HepG2 (cell line): ENCODE data around the gene OR51E1. TPM values are rescaled to one million over a fixed set of nuclear protein-coding genes. Genes with fewer than 3 reads are reported as not detected.

Source experiments
- ATAC-seq: fragments of 200-7000 bp; cut with Tn5 transposase; 3 replicates; pipeline ENCODE4 v1.9.1; 2020; ENCODE audit warnings: mild to moderate bottlenecking, moderate library complexity
- BruUV-seq: library from RNA; stranded (reverse); fragments of 400-500 nt; replicated peaks from 2 replicates; lab custom pipeline; 2021; lab: Mats Ljungman, UMichigan
- CTCF ChIA-PET: fragments of 300-600 bp; formaldehyde crosslinking; extraction: SDS; loops from one replicate; lab custom pipeline; 2021; ENCODE audit warnings: low total read pairs, inconsistent platforms, low intra/inter-chr PET ratio; lab: Yijun Ruan, JAX
- POLR2A ChIA-PET: fragments of 350-600 bp; sonication (Branson Sonifier 250); formaldehyde crosslinking; loops from one replicate; lab custom pipeline; 2020; ENCODE audit warnings: antibody characterized with exemption, inconsistent platforms; lab: Yijun Ruan, JAX
- DNase-seq: peaks from one replicate; pipeline ENCODE4 v3.0.0-alpha.2; 2015; ENCODE audit warnings: low spot score
- FAIRE-seq: peaks from 3 replicates; lab custom pipeline; 2011; peaks lifted over from hg19 to GRCh38; lab: Jason Lieb, UNC
- H2AFZ ChIP-seq: one replicate; pipeline ENCODE4 v1.6.1; 2011; ENCODE audit warnings: low read length, inconsistent platforms
- H3K27ac ChIP-seq: fragments of 300-600 bp; 3 replicates; pipeline ENCODE4 v1.8.0; 2011; ENCODE audit warnings: mixed run types, mild to moderate bottlenecking, mixed read lengths, low read length, inconsistent platforms; ENCODE audit not compliant: insufficient read depth; ENCODE audit errors: extremely low read length
- H3K27me3 ChIP-seq, 2 experiments: fragments of 200-600 bp in 1 of 2; 2 replicates in 1 of 2; 3 replicates in 1 of 2; pipeline versions ENCODE4 v1.6.0 to v1.8.0; 2011; ENCODE audit warnings: low read length in 2 of 2, mild to moderate bottlenecking in 2 of 2, moderate library complexity in 2 of 2, inconsistent platforms in 1 of 2; ENCODE audit not compliant: insufficient read depth in 2 of 2, control insufficient read depth in 1 of 2
- H3K36me3 ChIP-seq, 2 experiments: fragments of 200-600 bp in 1 of 2; replicated peaks in 1 of 2; 2 replicates in 1 of 2; 3 replicates in 1 of 2; pipeline versions ENCODE4 v1.5.1 to v1.8.0; 2011; ENCODE audit warnings: low read length in 2 of 2, inconsistent platforms in 1 of 2; ENCODE audit not compliant: insufficient read depth in 2 of 2, control insufficient read depth in 1 of 2
- H3K4me1 ChIP-seq: 2 replicates; pipeline ENCODE4 v1.5.1; 2012; ENCODE audit warnings: low read length, inconsistent platforms; ENCODE audit not compliant: insufficient read depth
- H3K4me2 ChIP-seq: 2 replicates; pipeline ENCODE4 v1.6.0; 2011; ENCODE audit warnings: low read depth, low read length, inconsistent platforms
- H3K4me3 ChIP-seq, 3 experiments: fragments of 200-600 bp in 1 of 3; sonication (generic), shearing (Covaris generic) in 1 of 3; replicated peaks in 1 of 3; 2 replicates each; pipeline ENCODE4 v1.5.1; 2011 to 2016; ENCODE audit warnings: low read length in 3 of 3, inconsistent platforms in 2 of 3, low read depth in 2 of 3, mild to moderate bottlenecking in 2 of 3, control low read depth in 1 of 3, mixed read lengths in 1 of 3; ENCODE audit not compliant: insufficient read depth in 1 of 3
- H3K79me2 ChIP-seq: one replicate; pipeline ENCODE4 v1.6.1; 2011; ENCODE audit warnings: low read length, inconsistent platforms; ENCODE audit not compliant: insufficient read depth
- H3K9ac ChIP-seq: 2 replicates; pipeline ENCODE4 v1.6.0; 2011; ENCODE audit warnings: mild to moderate bottlenecking, low read depth, low read length, inconsistent platforms; ENCODE audit not compliant: insufficient read depth
- H3K9me3 ChIP-seq: 2 replicates; pipeline ENCODE4 v1.5.1; 2012; ENCODE audit warnings: mild to moderate bottlenecking, low read length
- H4K20me1 ChIP-seq: 2 replicates; pipeline ENCODE4 v1.6.0; 2011; ENCODE audit warnings: inconsistent platforms, mild to moderate bottlenecking, low read length, moderate library complexity; ENCODE audit not compliant: insufficient read depth
- BHLHE40 ChIP-seq: IDR thresholded peaks from 2 replicates; pipeline ENCODE4 v1.6.1; 2011; ENCODE audit warnings: low read length, improper control_type of control experiment
- DBP ChIP-seq: sonication (generic); formaldehyde crosslinking; IDR thresholded peaks from 2 replicates; pipeline ENCODE4 v1.4.0; 2020; ENCODE audit warnings: missing genetic modification reagents; ENCODE audit errors: not compliant biosample characterization
- POGK ChIP-seq: sonication (generic); formaldehyde crosslinking; conservative IDR thresholded peaks from 2 replicates; pipeline ENCODE4 v1.8.0; 2022; ENCODE audit warnings: mild to moderate bottlenecking, moderate library complexity, missing genetic modification reagents
- PRDM4 ChIP-seq: sonication (generic); formaldehyde crosslinking; IDR thresholded peaks from 2 replicates; pipeline ENCODE4 v1.9.0; 2021; ENCODE audit warnings: missing genetic modification reagents, borderline replicate concordance
- SMC3 ChIP-seq: IDR thresholded peaks from 2 replicates; pipeline ENCODE4 v1.6.1; 2011; ENCODE audit warnings: low read length, improper control_type of control experiment
- UBTF ChIP-seq: sonication (generic); formaldehyde crosslinking; IDR thresholded peaks from 2 replicates; pipeline ENCODE4 v1.4.0; 2020; ENCODE audit warnings: mild to moderate bottlenecking, missing genetic modification reagents
- ZNF264 ChIP-seq: sonication (generic); formaldehyde crosslinking; IDR thresholded peaks from 2 replicates; pipeline ENCODE4 v1.4.0; 2020; ENCODE audit warnings: missing genetic modification reagents
- ZNF800 ChIP-seq: sonication (generic); formaldehyde crosslinking; IDR thresholded peaks from 2 replicates; pipeline ENCODE4 v1.4.0; 2020; ENCODE audit warnings: missing genetic modification reagents
- ZNF839 ChIP-seq: sonication (generic); formaldehyde crosslinking; IDR thresholded peaks from 2 replicates; pipeline ENCODE4 v1.4.0; 2020; ENCODE audit warnings: missing genetic modification reagents, mild to moderate bottlenecking, borderline replicate concordance
- ZNF850 ChIP-seq: sonication (generic); formaldehyde crosslinking; conservative IDR thresholded peaks from 2 replicates; pipeline ENCODE4 v1.9.0; 2021; ENCODE audit warnings: mild to moderate bottlenecking, missing genetic modification reagents
- ZSCAN22 ChIP-seq: sonication (generic); formaldehyde crosslinking; IDR thresholded peaks from 2 replicates; pipeline ENCODE4 v1.4.0; 2020; ENCODE audit warnings: mild to moderate bottlenecking, missing genetic modification reagents
- ZSCAN30 ChIP-seq: sonication (generic); formaldehyde crosslinking; IDR thresholded peaks from 2 replicates; pipeline ENCODE4 v1.5.0; 2020; ENCODE audit warnings: mild to moderate bottlenecking, missing genetic modification reagents
- WGBS: methylation state at CpG from one replicate; pipeline ENCODE4 v1.1.6; 2017; ENCODE audit warnings: low lambda C conversion rate; 5-methylcytosine and 5-hydroxymethylcytosine counted together
- in situ Hi-C: cut with HindIII; loops from 2 replicates; pipeline ENCODE4 v1.10.0; 2017; ENCODE audit warnings: low pct_unique_long_range_greater_than_20kb; ENCODE audit not compliant: extremely low pct_ligation_motif_present
- intact Hi-C: fragments of 100-400 bp; cut with micrococcal nuclease; formaldehyde crosslinking; loops from one replicate; pipeline ENCODE4 v1.10.0; 2022; ENCODE audit not compliant: unreplicated experiment
- polyA plus RNA-seq, 8 experiments: library from polyadenylated mRNA; depleted of rRNA in 3 of 8; stranded (reverse) in 7 of 8; unstranded in 1 of 8; fragments of >200 nt; fragmentation: Illumina TruSeq in 4 of 8; extraction: Trizol in 4 of 8; gene quantifications; 2 replicates each; pipeline versions ENCODE4 v1.2.1 to v1.2.3, GENCODE V29; 2011 to 2016; ENCODE audit warnings: low read depth in 4 of 8, missing spikeins in 1 of 8, mixed read lengths in 1 of 8; ENCODE audit not compliant: insufficient read depth in 1 of 8
- total RNA-seq, 5 experiments: library from RNA; depleted of rRNA; stranded (reverse); fragments of >200 nt; fragmentation: Illumina TruSeq; extraction: Trizol; gene quantifications; 2 replicates each; pipeline ENCODE4 v1.2.3, GENCODE V29; 2016; ENCODE audit warnings: low read depth in 1 of 5

OR51E1 gene
- total and polyA plus RNA-seq, 2 of the 13 experiments (the other 11 are each of a cell fraction or from before 2014, with no cell fraction given): not detected

GRCh38 chr11:4643682-4644081 is at the start of gene OR51E1 (continued):
- TF ChIP-seq ZNF800 (CRISPR knock-in tag) (no peak), ZSCAN30 (CRISPR knock-in tag) (no peak), POGK (CRISPR knock-in tag) (no peak)

- H3K27ac ChIP-seq: no peak overlapping the region
- no peak for DNase-seq
- H3K4me1 ChIP-seq: no peaks in the 10 kb centered on the region
- in situ Hi-C loops (no loop called here), intact Hi-C loops (no loop called here)
- no peak overlapping the region for H3K9ac ChIP-seq
- H3K79me2 ChIP-seq: no peaks in the 10 kb centered on the region
- no peak overlapping the region for H3K4me2 ChIP-seq
- BruUV-seq: no TSS peak
- H3K27me3 ChIP-seq: peaks cover 0 to 45% of the 10 kb centered on the region in 2 experiments; a peak in 3 of 5 replicates
- CTCF ChIA-PET: no interaction called here
- H2AFZ ChIP-seq: no peak overlapping the region
- ATAC-seq: no peak
- WGBS: 10% methylated on average over 3 of the region's 4 CpGs
- no peaks in the 10 kb centered on the region for H3K9me3 ChIP-seq
- H4K20me1 ChIP-seq: no peaks in the 10 kb centered on the region
- H3K4me3 ChIP-seq: no peak overlapping the region
- no peak for FAIRE-seq
- POLR2A ChIA-PET: no interaction called here
- H3K36me3 ChIP-seq: no peaks in the 10 kb centered on the region
- TF ChIP-seq BHLHE40: no peak
- TF ChIP-seq ZSCAN22 (CRISPR knock-in tag): no peak
- TF ChIP-seq PRDM4 (CRISPR knock-in tag): no peak
- TF ChIP-seq UBTF: no peak
- TF ChIP-seq DBP (CRISPR knock-in tag): no peak
- TF ChIP-seq ZNF264: no peak
- no peak for TF ChIP-seq ZNF850 (CRISPR knock-in tag)
- no peak for TF ChIP-seq SMC3
- no peak for TF ChIP-seq ZNF839 (CRISPR knock-in tag)
These were observed 38.7 kb upstream of the OR51E1 start for GRCh38 chr11:4605057-4605456.
